GM23338 (cell line): ENCODE measurements around the gene RSRC1. TPM values are rescaled to one million over a fixed set of nuclear protein-coding genes. Genes with fewer than 3 reads are reported as not detected.
"Not testable (repeated sequence)": the region's sequence is repeated elsewhere in the genome, so short reads cannot be mapped to it uniquely, and the experiment has no call there.

ENCODE experiments used
- ATAC-seq: fragments of 200-7000 bp; cut with Tn5 transposase; 3 replicates; pipeline ENCODE4 v1.9.1; 2020
- DNase-seq: peaks from one replicate; pipeline ENCODE4 v3.0.0-alpha.2; 2015; ENCODE audit warnings: low spot score
- H2AFZ ChIP-seq: fragments of 200-600 bp; sonication (generic); 2 replicates; pipeline ENCODE4 v1.8.0; 2016; ENCODE audit warnings: antibody characterized with exemption, mild to moderate bottlenecking, moderate library complexity
- H3F3A ChIP-seq: fragments of 200-600 bp; sonication (generic); replicated peaks from 2 replicates; pipeline ENCODE4 v1.8.0; 2017; ENCODE audit warnings: antibody characterized with exemption, mixed run types, low read depth
- H3K27ac ChIP-seq: fragments of 200-600 bp; sonication (generic); 2 replicates; pipeline ENCODE4 v1.6.1; 2016; ENCODE audit warnings: low read depth
- H3K27me3 ChIP-seq: fragments of 200-600 bp; sonication (generic); 2 replicates; pipeline ENCODE4 v1.8.0; 2016; ENCODE audit warnings: mild to moderate bottlenecking, mixed run types, moderate library complexity; ENCODE audit not compliant: insufficient read depth
- H3K36me3 ChIP-seq: fragments of 200-600 bp; sonication (generic); 2 replicates; pipeline ENCODE4 v1.8.0; 2016; ENCODE audit warnings: mild to moderate bottlenecking; ENCODE audit not compliant: insufficient read depth
- H3K4me1 ChIP-seq: fragments of 200-600 bp; sonication (generic); 2 replicates; pipeline ENCODE4 v1.8.0; 2016; ENCODE audit warnings: mild to moderate bottlenecking, moderate library complexity; ENCODE audit not compliant: insufficient read depth
- H3K4me2 ChIP-seq: fragments of 200-600 bp; sonication (generic); 2 replicates; pipeline ENCODE4 v1.7.1; 2017; ENCODE audit warnings: mixed run types
- H3K4me3 ChIP-seq: fragments of 200-600 bp; sonication (generic); 2 replicates; pipeline ENCODE4 v1.6.1; 2016; ENCODE audit warnings: mixed run types
- H3K79me2 ChIP-seq: fragments of 200-600 bp; sonication (generic); replicated peaks from 2 replicates; pipeline ENCODE4 v1.8.0; 2017; ENCODE audit warnings: mild to moderate bottlenecking; ENCODE audit not compliant: insufficient read depth
- H3K9me2 ChIP-seq: fragments of 200-600 bp; sonication (generic); 2 replicates; pipeline ENCODE4 v1.8.0; 2017; ENCODE audit not compliant: insufficient read depth
- H4K20me1 ChIP-seq: fragments of 200-600 bp; sonication (generic); replicated peaks from 2 replicates; pipeline ENCODE4 v1.8.0; 2017; ENCODE audit warnings: mild to moderate bottlenecking; ENCODE audit not compliant: insufficient read depth
- H3K27ac Mint-ChIP-seq: 2 replicates; pipeline ENCODE4 v1.8.0; 2020; ENCODE audit warnings: inconsistent platforms, mild to moderate bottlenecking, moderate library complexity, mixed read lengths
- H3K27me3 Mint-ChIP-seq: 3 replicates; pipeline ENCODE4 v1.8.0; 2022; ENCODE audit warnings: low read depth, mild to moderate bottlenecking, moderate library complexity, mixed read lengths, inconsistent platforms; ENCODE audit not compliant: insufficient read depth, poor library complexity
- H3K36me3 Mint-ChIP-seq: 3 replicates; pipeline ENCODE4 v1.8.0; 2021; ENCODE audit warnings: low read depth, mild to moderate bottlenecking, inconsistent platforms, moderate library complexity, mixed read lengths
- H3K4me1 Mint-ChIP-seq: 3 replicates; pipeline ENCODE4 v1.8.0; 2020; ENCODE audit warnings: mild to moderate bottlenecking, inconsistent platforms, mixed read lengths
- H3K4me3 Mint-ChIP-seq: 3 replicates; pipeline ENCODE4 v1.8.0; 2021; ENCODE audit warnings: moderate library complexity, mild to moderate bottlenecking, inconsistent platforms, mixed read lengths
- H3K9me3 Mint-ChIP-seq: 3 replicates; pipeline ENCODE4 v1.8.0; 2020; ENCODE audit warnings: moderate library complexity, mild to moderate bottlenecking, inconsistent platforms, mixed read lengths
- CREB1 ChIP-seq: fragments of 250-450 bp; sonication (Bioruptor Pico); IDR thresholded peaks from 2 replicates; pipeline ENCODE4 v1.5.0; 2020; ENCODE audit warnings: low read depth, mild to moderate bottlenecking, moderate library complexity
- CTCF ChIP-seq, 2 experiments: fragments of 200-600 bp in 1 of 2; sonication (generic) in 1 of 2; conservative IDR thresholded peaks; 2 replicates each; pipeline versions ENCODE4 v1.5.1 to v1.6.1; 2016 to 2017; ENCODE audit warnings: antibody characterized with exemption in 2 of 2, low read depth in 2 of 2, mild to moderate bottlenecking in 2 of 2, moderate library complexity in 1 of 2
- EZH2 ChIP-seq: fragments of 200-600 bp; sonication (generic); IDR thresholded peaks from one replicate; pipeline ENCODE4 v1.8.0; 2017; ENCODE audit warnings: antibody characterized with exemption, mild to moderate bottlenecking, low read depth; ENCODE audit not compliant: unreplicated experiment
- POLR2AphosphoS5 ChIP-seq: IDR thresholded peaks from 2 replicates; pipeline ENCODE4 v1.6.1; 2016; ENCODE audit warnings: antibody characterized with exemption, low read depth
- REST ChIP-seq: IDR thresholded peaks from one replicate; pipeline ENCODE4 v1.6.1; 2018; ENCODE audit warnings: antibody characterized with exemption; ENCODE audit not compliant: unreplicated experiment
- STAT1 ChIP-seq: IDR thresholded peaks from one replicate; pipeline ENCODE4 v1.6.1; 2016; ENCODE audit warnings: antibody characterized with exemption; ENCODE audit not compliant: unreplicated experiment
- ZNF331 ChIP-seq: fragments of 250-450 bp; sonication (Bioruptor Pico); IDR thresholded peaks from 2 replicates; pipeline ENCODE4 v1.5.0; 2020; ENCODE audit warnings: low read depth, mild to moderate bottlenecking, moderate library complexity
- polyA plus RNA-seq: library from polyadenylated mRNA; unstranded; fragments of >200 nt; fragmentation: Nextera tagmentation; extraction: Ambion mirVana; gene quantifications from 2 replicates; pipeline ENCODE4 v1.2.1, GENCODE V29; 2016
- total RNA-seq: library from RNA; depleted of rRNA; stranded (reverse); fragments of >200 nt; shearing (Covaris generic); gene quantifications from 2 replicates; pipeline ENCODE4 v1.2.3, GENCODE V29; 2014

Gene RSRC1
- total and polyA plus RNA-seq, 2 experiments from 2014 or later: 32.5 to 76.8 TPM

DNA sequence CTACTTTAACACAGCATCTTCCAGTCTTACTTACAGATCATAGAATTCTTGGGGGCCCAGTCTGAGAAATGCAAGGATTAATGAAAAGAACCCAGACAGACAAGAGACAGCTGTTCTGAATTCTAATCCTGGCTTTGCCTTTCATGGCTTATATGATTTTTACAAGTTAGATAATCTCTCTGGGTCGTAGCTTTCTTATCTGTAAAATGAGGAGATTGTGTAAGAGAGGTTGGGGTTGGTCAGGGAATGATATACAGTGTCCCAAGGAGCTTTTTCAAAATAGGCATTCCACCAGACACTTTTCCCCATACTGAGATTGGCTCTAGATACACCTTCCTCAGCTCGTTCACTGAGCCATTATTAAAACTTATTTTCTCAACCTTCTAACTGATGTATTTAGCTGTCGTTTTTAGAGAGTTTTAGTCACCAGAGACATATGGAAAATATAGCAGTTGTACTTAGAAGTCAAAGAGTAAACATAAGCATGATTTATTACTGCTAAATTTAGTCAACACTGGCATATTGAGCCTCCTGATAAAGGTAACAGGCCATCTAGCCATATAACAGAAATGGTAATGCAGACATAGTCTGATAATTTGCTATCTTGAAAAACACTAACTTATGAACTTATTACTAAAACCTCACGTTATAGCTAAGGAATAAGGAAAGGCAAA is 298.1 kb downstream of the RSRC1 start:
- ATAC-seq: no peak
- no peaks in the 10 kb centered on the region for H3K27me3 Mint-ChIP-seq

DNA sequence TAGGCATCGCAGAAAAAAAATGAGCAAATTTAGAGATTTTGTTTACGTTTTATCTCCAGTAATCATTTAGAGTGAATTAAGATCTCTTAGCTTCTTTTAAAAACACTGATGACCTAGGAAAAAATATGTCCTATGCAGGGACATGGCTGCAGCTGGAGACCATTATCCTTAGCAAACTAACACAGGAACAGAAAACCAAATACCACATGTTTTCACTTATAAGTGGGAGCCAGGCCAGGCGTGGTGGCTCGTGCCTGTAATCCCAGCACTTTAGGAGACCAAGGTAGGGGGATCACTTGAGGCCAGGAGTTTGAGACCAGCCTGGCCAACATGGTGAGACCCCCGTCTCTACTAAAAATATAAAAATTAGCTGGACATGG is 298.6 kb downstream of the RSRC1 start:
- not testable (repeated sequence) for H3K36me3 Mint-ChIP-seq, H3K9me3 Mint-ChIP-seq, H3K79me2 ChIP-seq, ATAC-seq, H3K27me3 Mint-ChIP-seq, H3K4me3 ChIP-seq, H3K27ac Mint-ChIP-seq, H3K27ac ChIP-seq, H3K9me2 ChIP-seq, H4K20me1 ChIP-seq, DNase-seq, H3F3A ChIP-seq, H3K4me3 Mint-ChIP-seq, H3K27me3 ChIP-seq, H3K36me3 ChIP-seq, H3K4me2 ChIP-seq, H3K4me1 ChIP-seq, H2AFZ ChIP-seq
- peaks cover 12% of the 10 kb centered on the region; the same call in 2 of the 3 replicates for H3K4me1 Mint-ChIP-seq

More for the DNA sequence above, 298.1 kb downstream of the RSRC1 start:
- Histone ChIP-seq H3K9me2 (no peaks in the 10 kb centered on the region), H3K36me3 (no peaks in the 10 kb centered on the region), H3F3A (no peaks in the 10 kb centered on the region), H3K79me2 (no peaks in the 10 kb centered on the region), H3K4me1 (peaks cover 8% of the 10 kb centered on the region; the same call in 1 of the 2 replicates), H3K4me3 (no peak overlapping the region), H3K27me3 (no peaks in the 10 kb centered on the region), H4K20me1 (no peaks in the 10 kb centered on the region), H2AFZ (no peak overlapping the region), H3K27ac (no peak overlapping the region), H3K4me2 (no peak overlapping the region)
- Mint-ChIP-seq H3K4me3 (no peak overlapping the region), H3K36me3 (peaks cover 1% of the 10 kb centered on the region; the same call in 1 of the 3 replicates), H3K9me3 (peaks cover 1% of the 10 kb centered on the region; the same call in 1 of the 3 replicates), H3K4me1 (peaks cover 12% of the 10 kb centered on the region; the same call in 2 of the 3 replicates), H3K27ac (no peak overlapping the region)
- no peak for DNase-seq
- TF ChIP-seq CREB1 (no peak), ZNF331 (CRISPR knock-in tag) (no peak), EZH2 (no peak), CTCF (conservative IDR thresholded peaks at IDR 0.05; ENCODE audit: low read depth in 2 of 2) (no peak), POLR2AphosphoS5 (no peak), STAT1 (no peak), REST (no peak)
